Activated naive CD4-positive, alpha-beta T cell treated with anti-CD3 and anti-CD28 coated beads, Interleukin-2, amount 50 U/mL, for 72 hours (primary cell): ENCODE results near the gene MGAT5B. TPM values are rescaled to one million over a fixed set of nuclear protein-coding genes. Genes with fewer than 3 reads are reported as not detected.

Experiments
- ATAC-seq, 2 donors: fragments of 150-1000 bp; cut with Tn5 transposase; 2 replicates each; pipeline ENCODE4 v1.10.0; 2021; ENCODE audit warnings: mild to moderate bottlenecking in 2 of 2, moderate library complexity in 2 of 2
- DNase-seq, 2 donors: peaks; one replicate each; pipeline ENCODE4 v3.0.0; 2021 to 2022; ENCODE audit warnings: low spot score in 2 of 2
- H3K27ac Mint-ChIP-seq, 2 donors: one replicate each; pipeline ENCODE4 v1.8.0; 2022; ENCODE audit warnings: mild to moderate bottlenecking in 2 of 2, mixed read lengths in 2 of 2
- H3K36me3 Mint-ChIP-seq, 2 donors: one replicate each; pipeline ENCODE4 v1.8.0; 2022; ENCODE audit warnings: mixed read lengths in 2 of 2
- H3K9me3 Mint-ChIP-seq, 2 donors: one replicate each; pipeline ENCODE4 v1.8.0; 2022; ENCODE audit warnings: mixed read lengths in 2 of 2
- total RNA-seq, 2 donors: library from RNA; stranded (reverse); gene quantifications; one replicate each; pipeline ENCODE4 v1.2.3, GENCODE V29; 2022

MGAT5B gene
- total RNA-seq, 2 donors from 2014 or later: 0.77 TPM; not detected in 1

DNA sequence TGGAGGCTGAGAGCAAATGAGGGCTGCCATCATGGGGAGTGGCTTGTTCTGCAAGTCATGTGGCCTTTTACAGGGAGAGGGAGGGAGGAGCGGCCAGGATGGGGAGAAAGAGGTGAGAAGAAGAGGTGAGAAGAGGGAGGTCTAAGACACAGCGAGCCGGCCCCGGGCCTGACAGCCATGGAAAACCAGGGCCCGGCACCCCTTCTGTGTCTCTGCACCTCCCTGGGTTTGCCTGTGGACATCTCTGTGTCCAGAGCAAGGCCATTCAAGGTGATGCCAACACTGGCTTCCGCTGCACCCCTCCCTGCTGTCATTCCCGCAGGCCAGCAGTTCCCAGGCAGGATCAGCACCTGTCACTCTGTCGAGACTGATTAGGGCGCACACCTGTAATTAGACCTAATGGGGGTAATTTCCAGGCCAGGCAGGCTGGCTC lies 75.6 kb downstream of the MGAT5B start:
- Mint-ChIP-seq H3K36me3 (no peaks in the 10 kb centered on the region), H3K9me3 (no peaks in the 10 kb centered on the region), H3K27ac (no peak overlapping the region)
- ATAC-seq (no peak), DNase-seq (no peak)

DNA sequence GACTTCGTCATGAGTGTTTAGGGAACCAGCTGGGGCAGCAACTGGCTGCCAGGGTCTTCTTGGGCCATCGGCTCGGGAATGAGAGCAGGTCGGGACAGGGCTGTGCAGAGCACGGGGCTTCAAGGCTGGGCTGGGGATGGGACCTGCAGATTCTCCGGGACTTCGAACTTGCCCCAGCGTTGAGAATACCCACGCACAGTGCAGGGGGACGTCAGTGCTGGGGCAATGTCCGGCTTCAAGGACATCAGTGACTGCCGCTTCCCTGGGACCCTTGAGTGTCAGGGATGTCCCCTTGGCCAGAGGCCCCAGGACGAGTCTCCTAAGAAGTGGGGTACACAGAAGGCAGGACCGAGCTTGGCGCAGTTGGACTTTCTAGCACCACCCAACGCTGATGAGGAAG lies 76.3 kb downstream of the MGAT5B start:
- Mint-ChIP-seq H3K36me3 (no peaks in the 10 kb centered on the region), H3K27ac (no peak overlapping the region), H3K9me3 (no peaks in the 10 kb centered on the region)
- ATAC-seq: no peak
- DNase-seq: no peak

DNA sequence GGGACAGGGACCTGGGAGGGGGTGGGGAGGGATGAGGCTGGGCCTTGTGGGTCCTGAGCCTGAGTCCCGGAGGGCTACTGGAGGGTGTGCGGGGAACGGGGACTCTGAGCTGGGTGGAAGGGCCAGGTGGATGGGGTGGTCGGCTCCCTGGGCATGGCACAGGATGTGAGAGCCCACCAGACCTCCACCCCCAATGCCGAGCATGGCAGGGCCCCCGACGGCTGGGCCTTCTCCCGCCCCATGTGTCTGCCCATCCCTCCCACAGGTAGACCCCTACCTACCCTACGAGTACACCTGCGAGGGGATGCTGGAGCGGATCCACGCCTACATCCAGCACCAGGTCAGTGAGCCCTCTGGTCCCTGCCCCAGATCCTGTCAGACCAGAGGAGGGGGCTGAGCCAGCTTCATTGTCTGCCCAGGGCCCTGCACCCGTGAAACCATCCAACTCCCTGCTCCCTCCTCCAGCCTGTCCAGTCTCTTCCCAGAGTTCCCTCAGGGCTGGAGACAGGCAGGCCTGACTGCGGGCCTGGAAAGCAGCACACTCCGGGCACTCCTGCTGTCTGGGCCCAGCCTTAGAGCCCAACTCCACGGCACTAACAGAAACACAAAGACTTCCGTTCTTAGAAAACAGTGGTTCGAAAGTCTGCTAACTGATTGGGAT lies 78.0 kb downstream of the MGAT5B start:
- Mint-ChIP-seq H3K36me3 (no peaks in the 10 kb centered on the region), H3K9me3 (no peaks in the 10 kb centered on the region), H3K27ac (peak overlapping the region in 1 of 2 donors; percentile 41)
- ATAC-seq (no peak), DNase-seq (no peak)

DNA sequence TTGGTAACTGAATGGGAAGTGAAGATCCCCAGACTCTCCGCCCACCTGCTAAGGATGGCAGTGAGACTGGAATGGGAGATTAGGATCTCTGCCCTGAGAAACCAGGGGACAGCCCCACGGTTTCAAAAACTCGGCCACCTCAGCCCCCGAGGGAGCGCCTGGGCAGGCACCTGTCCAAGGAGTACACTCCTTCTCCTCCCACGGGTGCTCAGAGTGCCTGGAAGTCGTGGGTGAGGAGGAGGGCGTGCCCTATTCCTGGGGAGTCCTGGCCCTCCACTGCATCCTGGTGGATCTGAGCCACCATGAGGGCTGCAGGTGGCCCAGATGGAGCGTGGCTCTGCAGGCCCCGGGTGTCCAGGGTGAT lies 78.5 kb downstream of the MGAT5B start:
- Mint-ChIP-seq H3K36me3 (no peaks in the 10 kb centered on the region), H3K9me3 (no peaks in the 10 kb centered on the region), H3K27ac (peak overlapping the region in 1 of 2 donors; percentile 41)
- ATAC-seq: no peak
- no peak for DNase-seq

DNA sequence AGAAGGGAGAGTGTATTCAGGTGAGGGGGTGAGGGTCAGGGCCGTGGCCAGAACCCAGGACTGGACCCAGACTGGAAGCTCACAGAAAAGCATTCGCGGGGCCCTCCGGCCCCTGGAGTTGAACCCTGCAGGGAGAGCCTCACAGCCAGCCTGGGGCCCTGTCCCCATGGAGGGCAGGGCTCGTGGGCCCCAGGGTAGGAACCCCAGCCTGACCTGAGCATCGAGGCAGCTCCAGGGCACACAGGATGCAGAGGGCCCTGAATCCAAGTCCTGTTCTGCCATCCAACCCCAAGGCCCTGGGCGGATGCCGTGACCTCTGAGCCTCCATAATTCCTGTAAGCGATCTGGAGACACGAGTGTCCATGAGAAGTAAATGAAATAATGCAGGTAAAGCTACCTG lies 79.1 kb downstream of the MGAT5B start:
- DNase-seq: no peak
- Mint-ChIP-seq H3K27ac (no peak overlapping the region), H3K36me3 (no peaks in the 10 kb centered on the region), H3K9me3 (no peaks in the 10 kb centered on the region)
- no peak for ATAC-seq

DNA sequence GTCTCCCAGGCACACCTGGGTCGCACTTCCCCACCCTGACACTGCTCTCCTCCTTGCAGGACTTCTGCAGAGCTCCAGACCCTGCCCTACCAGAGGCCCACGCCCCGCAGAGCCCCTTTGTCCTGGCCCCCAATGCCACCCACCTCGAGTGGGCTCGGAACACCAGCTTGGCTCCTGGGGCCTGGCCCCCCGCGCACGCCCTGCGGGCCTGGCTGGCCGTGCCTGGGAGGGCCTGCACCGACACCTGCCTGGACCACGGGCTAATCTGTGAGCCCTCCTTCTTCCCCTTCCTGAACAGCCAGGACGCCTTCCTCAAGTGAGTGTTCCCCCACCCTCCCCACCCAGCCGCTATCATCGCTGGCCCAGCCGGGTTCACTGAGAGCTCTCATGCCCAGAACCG lies 79.6 kb downstream of the MGAT5B start:
- Mint-ChIP-seq H3K27ac (no peak overlapping the region), H3K36me3 (no peaks in the 10 kb centered on the region), H3K9me3 (no peaks in the 10 kb centered on the region)
- ATAC-seq (no peak), DNase-seq (no peak)

DNA sequence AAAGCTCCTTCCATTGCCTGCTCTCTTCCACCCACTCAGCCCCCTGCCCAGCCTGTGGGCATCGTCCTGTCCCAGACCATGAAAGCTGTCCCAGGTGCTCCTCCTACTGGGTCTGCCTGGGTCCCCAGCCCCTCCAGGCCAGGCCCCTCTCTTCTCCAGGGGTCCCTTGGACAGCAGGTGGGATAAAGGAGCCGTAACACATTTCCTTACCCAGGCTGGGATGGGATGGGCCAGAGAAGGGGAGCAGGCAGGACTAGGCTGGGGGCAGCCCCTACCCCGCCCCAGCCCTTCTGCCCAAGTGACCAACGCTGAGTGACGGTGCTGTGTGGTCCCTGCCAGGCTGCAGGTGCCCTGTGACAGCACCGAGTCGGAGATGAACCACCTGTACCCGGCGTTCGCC lies 80.1 kb downstream of the MGAT5B start:
- ATAC-seq: no peak
- Mint-ChIP-seq H3K36me3 (no peaks in the 10 kb centered on the region), H3K27ac (peak overlapping the region in 1 of 2 donors; percentile 59), H3K9me3 (no peaks in the 10 kb centered on the region)
- no peak for DNase-seq

DNA sequence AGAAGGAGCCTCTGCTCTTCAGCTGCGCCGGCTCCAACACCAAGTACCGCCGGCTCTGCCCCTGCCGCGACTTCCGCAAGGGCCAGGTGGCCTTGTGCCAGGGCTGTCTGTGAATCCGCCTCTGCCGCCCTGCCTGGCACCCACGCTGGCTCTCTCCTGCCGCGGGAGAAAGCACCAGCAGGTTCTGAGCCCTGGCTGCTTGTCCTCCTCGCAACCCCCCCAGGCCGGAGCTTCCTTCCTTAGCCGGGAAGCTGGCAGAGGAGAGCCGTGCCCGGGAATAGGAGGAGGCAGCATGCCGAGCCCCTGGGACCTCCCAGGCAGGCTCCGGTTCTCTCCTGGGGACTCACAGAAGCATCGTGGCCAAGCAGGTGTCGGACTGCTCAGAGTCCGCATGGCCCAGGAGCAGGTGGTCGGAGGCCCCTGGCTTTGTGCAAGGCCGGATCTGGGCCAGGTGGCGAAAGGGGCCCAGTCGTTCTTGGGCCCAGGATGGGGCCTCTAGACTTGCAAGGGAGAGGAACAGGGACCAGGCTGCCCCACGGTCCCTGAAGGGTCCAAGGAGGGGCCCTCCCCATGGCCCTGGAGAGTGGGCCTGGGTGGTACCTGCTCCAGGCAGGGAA lies 80.6 kb downstream of the MGAT5B start:
- H3K9me3 Mint-ChIP-seq: no peaks in the 10 kb centered on the region
- no peak for DNase-seq
- H3K27ac Mint-ChIP-seq: peak overlapping the region in 1 of 2 donors; percentile 59
- ATAC-seq: no peak
- H3K36me3 Mint-ChIP-seq: no peaks in the 10 kb centered on the region

DNA sequence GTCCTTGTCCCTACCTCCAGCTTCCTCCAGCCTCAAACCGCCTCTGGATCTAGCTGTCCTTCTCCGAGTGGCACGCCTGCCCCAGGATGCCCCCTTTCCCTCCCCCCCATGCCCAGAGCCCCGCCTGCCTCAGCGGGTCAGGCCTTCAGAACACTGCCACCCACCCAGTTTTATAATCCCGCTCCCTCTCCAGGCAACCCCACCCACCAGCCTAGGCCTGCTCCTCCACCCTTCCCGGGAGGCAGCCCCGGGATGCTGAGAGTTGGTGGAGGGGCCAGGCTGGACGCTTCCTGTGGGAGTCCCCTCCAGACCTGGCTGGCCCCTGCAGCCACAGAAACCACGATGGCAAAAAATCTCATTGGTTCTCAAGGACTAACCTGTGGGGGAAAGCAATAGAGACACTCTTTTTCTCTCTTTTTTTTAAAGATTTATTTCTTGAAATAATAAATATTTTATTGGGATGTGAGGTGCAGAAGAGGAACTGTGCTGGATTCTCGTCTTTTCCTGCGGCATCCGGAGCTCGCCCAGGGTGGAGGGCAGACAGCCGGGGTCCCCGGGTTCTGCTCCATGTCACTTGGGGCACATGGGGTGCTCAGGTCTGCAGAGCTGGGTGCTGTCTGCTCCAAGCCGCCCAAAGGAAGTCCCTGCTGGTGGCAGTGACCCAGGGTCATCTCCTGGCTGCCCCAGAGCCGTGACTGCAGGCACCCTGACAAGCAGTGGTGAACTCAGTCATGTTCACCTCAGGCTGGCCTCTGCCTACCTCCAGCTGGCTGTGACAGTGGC lies 81.9 kb downstream of the MGAT5B start:
- no peak for DNase-seq
- no peaks in the 10 kb centered on the region for H3K9me3 Mint-ChIP-seq
- no peak overlapping the region for H3K27ac Mint-ChIP-seq
- ATAC-seq: no peak
- H3K36me3 Mint-ChIP-seq: no peaks in the 10 kb centered on the region

DNA sequence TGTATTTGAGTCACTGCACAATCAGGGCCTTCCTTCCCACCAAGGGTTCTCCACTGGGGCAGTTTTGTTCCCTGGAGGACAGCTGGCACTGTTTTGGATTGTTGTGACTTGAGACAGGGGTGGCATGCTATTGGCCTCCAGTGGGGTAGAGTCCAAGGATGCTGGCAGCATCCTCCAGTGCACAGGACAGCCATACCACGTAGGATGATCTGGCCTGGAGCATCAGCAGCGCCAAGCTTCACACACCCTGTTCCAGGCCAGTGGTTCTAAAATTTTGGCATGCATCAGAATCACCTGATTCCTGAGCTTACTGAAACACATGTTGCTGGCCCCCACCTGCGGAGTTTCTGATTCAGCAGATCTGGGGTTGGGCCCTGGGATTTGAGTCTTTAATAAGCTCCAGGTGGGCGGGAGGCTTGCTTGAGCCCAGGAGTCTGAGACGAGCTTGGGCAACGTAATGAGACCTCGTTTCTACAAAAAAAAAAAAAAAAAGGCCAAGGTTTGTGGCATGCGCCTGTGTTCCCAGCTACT lies 83.2 kb downstream of the MGAT5B start:
- no peaks in the 10 kb centered on the region for H3K9me3 Mint-ChIP-seq
- ATAC-seq (no peak), DNase-seq (no peak)
- H3K27ac Mint-ChIP-seq: no peak overlapping the region
- no peaks in the 10 kb centered on the region for H3K36me3 Mint-ChIP-seq

DNA sequence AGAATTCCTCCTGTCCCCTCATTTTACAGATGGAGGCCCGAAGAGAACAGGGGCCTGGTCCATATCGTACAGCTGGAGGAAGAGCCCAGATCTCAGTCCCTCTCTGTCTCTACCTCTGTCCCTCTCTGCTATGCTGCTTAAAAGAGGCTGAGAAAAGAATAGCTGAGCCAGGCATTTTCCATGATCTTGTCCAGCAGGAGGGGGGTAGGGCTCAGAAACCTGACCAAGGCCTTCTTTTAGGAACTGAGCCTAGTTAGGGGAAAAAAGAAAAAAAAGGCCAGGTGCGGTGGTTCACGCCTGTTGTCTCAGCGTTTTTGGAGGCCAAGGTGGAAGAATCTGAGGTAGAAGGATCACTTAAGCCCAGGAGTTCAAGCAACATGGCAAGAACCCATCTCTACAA lies 84.2 kb downstream of the MGAT5B start:
- no peak overlapping the region for H3K27ac Mint-ChIP-seq
- H3K9me3 Mint-ChIP-seq: no peaks in the 10 kb centered on the region
- no peak for ATAC-seq
- DNase-seq: no peak
- no peaks in the 10 kb centered on the region for H3K36me3 Mint-ChIP-seq

DNA sequence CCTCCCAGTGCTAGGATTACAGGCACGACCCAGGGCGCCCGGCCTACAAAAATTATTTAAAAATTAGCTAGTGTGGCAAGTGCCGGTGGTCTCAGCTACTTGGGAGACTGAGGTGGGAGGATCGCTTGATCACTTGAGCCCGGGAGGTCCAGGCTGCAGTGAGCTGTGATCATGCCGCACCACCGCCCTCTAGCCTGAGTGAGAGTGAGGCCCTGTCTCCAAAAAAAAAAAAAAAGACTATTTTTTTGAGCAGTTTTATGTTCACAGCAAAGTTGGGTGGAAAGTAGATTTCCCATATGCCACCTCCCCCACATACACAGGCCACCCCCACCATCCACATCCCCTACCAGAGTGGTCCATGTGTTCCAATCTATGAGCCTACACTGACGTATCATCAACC lies 84.9 kb downstream of the MGAT5B start:
- ATAC-seq (no peak), DNase-seq (no peak)
- Mint-ChIP-seq H3K36me3 (no peaks in the 10 kb centered on the region), H3K9me3 (no peaks in the 10 kb centered on the region), H3K27ac (no peak overlapping the region)

DNA sequence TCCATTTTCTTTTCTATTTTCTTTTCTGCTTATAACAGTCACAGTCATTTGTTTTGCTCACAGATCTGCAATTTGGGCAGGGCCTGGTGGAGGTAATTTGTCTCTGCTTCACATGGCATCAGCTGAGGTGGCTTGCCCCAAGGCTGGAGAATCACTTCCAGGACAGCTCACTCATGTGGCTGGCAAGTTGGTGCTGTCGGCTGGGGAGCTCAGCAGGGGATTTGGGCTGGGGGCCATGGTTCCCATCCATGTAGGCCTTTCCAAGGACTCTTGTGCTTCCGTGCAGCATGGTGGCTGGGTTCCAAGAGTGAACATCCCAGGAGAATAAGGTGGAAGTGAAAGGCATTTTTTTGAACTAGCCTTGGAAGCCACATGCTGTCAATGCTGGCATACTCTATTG lies 85.7 kb downstream of the MGAT5B start:
- no peak for DNase-seq
- no peak for ATAC-seq
- no peaks in the 10 kb centered on the region for H3K36me3 Mint-ChIP-seq
- H3K9me3 Mint-ChIP-seq: no peaks in the 10 kb centered on the region
- H3K27ac Mint-ChIP-seq: no peak overlapping the region

DNA sequence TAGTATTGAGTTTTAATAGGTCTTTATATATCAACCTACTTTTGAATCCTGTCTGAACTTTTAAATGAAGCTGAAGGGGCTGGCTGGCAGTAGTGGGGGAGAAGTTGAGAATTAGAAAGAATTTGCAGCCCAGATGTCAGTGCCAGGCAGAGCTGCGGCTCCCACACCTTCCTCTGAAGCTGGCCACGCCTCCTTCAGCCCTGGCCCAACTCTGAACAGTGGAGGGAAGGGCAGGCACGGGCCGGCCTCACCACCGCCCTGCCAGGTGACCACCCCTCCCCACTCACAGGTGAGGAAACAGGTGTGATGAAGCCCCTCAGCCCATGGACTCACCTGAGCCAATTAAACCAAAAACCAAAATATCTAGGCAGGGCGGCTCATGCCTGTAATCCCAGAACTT lies 87.0 kb downstream of the MGAT5B start:
- Mint-ChIP-seq H3K9me3 (no peaks in the 10 kb centered on the region), H3K36me3 (no peaks in the 10 kb centered on the region), H3K27ac (no peak overlapping the region)
- DNase-seq: no peak
- ATAC-seq: no peak

DNA sequence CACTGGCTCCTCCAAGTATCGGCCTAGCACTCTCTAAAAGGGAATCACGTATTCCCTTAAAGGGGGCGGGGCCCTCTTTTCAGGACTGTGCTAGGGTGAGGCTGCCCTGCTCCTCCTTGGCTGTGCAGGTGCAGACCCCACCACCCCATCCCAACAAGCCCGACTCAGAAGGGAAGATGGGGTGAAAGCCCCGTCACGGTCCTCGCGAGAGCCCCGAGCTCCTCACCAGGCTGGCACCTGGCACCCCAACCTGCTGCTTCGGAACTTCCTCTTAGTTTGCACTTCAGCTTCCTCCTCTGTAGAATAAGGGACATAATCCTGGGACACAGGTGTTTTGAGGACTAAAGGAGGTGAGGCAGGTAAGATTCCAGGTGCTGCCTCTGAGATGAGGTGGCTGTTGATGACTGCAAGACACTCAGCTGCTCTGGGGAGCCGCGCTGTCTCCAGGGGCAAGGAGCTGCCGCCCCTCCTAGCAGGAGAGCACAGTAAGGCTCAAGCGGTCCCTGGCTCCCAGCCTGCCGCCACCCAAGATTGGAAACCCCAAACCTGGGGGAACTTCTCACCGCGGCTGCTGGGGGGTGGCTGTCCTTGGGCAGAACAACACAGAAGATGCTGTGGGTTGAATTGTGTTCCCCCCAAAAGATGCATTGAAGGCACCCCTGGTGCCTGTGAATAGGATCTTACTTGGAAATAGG lies 88.8 kb downstream of the MGAT5B start:
- Mint-ChIP-seq H3K9me3 (no peaks in the 10 kb centered on the region), H3K36me3 (no peaks in the 10 kb centered on the region), H3K27ac (no peak overlapping the region)
- no peak for DNase-seq
- no peak for ATAC-seq

DNA sequence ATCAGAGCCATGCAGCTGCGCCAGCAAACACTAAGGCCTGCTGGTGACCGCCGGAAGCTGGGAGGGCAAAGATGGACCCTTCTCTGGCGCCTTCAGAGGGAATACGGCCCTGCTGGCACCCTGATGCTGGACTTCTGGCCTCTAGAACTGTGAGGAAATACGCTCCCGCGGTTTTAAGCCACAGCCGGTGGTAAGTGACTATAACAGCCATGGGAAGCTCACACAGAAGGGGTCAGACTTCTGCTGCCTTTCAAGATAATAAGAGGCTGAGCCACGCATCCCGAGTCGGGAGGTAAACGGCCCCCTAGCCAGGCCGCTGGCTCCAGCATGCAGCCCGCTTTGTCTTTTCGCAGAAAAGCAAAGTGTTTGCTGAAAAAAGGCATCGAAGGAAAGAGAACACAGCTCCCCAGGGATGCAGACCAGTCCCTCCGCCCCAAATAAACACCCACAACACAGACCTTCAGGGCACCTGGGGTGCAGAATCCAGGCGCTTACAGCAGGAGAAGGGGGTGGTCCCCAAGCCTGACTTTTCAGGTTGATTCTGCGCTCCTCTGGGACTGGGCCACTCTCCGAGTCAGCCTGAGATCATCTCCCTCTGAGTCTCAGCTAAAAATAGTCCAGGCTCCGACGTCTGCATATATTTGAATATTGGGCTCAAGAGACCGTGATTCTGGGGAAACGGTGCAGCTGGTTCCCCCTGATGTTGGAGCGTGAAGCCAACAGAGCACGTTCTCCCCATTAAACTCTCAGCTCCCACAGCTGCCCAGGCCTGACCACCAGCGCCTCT lies 89.7 kb downstream of the MGAT5B start:
- ATAC-seq (no peak), DNase-seq (no peak)
- H3K9me3 Mint-ChIP-seq: no peaks in the 10 kb centered on the region
- H3K27ac Mint-ChIP-seq: peak overlapping the region in 1 of 2 donors; percentile 70
- H3K36me3 Mint-ChIP-seq: no peaks in the 10 kb centered on the region
